Rectal smooth muscle tissue (tissue), 1 donor: Measurements from ENCODE around the gene ITGA1.

Experiments used
- H3K27ac ChIP-seq: one replicate; pipeline ENCODE4 v1.7.0; 2013; ENCODE audit warnings: low read depth, low read length, inconsistent platforms
- H3K27me3 ChIP-seq: one replicate; pipeline ENCODE4 v1.7.0; 2013; ENCODE audit warnings: low read length; ENCODE audit not compliant: control insufficient read depth, insufficient read depth
- H3K36me3 ChIP-seq: one replicate; pipeline ENCODE4 v1.7.0; 2013; ENCODE audit warnings: low read length; ENCODE audit not compliant: control insufficient read depth, insufficient read depth
- H3K4me1 ChIP-seq: one replicate; pipeline ENCODE4 v1.7.0; 2013; ENCODE audit warnings: low read length; ENCODE audit not compliant: control insufficient read depth, insufficient read depth
- H3K4me3 ChIP-seq: one replicate; pipeline ENCODE4 v1.7.0; 2013; ENCODE audit warnings: low read length
- H3K9ac ChIP-seq: one replicate; pipeline ENCODE4 v1.7.0; 2013; ENCODE audit warnings: low read length

ITGA1 gene

DNA sequence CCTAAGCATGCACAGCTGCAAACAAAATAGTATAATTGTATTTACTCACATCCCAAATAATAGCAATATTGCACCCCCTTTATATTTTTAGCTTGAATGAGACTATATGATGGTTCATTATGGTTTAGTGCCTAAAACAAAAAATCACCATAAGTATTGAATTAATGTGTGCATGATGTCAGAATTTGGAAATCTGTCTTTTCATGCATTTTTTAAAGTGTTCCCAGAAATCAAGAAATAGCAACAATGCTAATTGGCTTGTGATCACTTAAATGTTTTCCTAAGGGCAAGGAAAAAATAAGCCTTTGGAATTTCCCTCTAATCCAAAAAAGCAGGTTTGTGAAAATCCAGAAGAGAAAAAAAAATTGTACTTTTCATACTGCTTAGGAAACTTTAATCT lies 150.5 kb downstream of the ITGA1 start:
- Histone ChIP-seq H3K9ac (no peak overlapping the region), H3K27ac (no peak overlapping the region), H3K27me3 (no peaks in the 10 kb centered on the region), H3K4me1 (no peaks in the 10 kb centered on the region), H3K4me3 (no peak overlapping the region), H3K36me3 (peaks cover 8% of the 10 kb centered on the region)

DNA sequence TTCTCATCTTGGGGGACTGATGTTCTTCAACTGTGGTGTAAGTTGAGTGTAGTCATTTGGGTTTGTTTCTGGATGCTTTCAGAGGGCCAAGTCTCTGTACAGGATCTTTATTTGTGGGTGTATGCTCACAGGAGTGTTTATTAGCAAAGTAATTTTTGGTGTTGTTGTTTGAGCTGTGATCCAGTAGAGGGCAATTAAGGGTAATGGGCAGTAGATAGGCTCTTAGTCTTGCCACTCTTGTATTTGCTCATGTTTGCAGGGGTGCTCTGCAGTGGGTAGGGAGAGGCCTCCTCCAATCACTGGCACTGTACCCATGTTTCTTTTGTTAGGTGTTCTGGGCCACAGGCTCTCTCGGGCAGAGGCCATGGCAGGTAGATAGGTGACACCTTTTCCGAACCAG lies 155.6 kb downstream of the ITGA1 start:
- Histone ChIP-seq H3K36me3 (peaks cover 5% of the 10 kb centered on the region), H3K4me3 (no peak overlapping the region), H3K4me1 (peaks cover 23% of the 10 kb centered on the region), H3K9ac (no peak overlapping the region), H3K27ac (no peak overlapping the region), H3K27me3 (no peaks in the 10 kb centered on the region)

DNA sequence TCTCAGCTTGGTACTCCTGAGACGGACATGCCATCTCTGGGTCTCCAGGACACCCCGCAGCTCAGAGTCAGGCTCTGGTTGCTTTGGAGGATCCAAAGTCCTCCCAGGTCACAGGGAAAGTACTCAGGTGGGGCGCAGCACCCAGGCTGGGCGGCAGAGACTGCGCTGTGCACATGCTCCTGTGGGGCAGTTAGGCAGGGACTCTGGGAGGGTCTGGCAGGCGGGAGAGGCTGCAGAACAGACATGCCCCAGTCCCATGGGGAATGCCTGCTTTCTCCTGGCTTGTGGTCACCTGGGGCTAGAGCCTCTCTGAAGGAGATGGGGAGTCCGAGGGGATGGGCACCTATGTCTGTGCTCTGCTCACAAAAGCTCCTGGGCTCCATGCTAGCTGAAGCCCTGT lies 156.1 kb downstream of the ITGA1 start:
- peak overlapping the region; percentile 12 for H3K27ac ChIP-seq
- no peak overlapping the region for H3K4me3 ChIP-seq
- peaks cover 3% of the 10 kb centered on the region for H3K36me3 ChIP-seq
- H3K9ac ChIP-seq: no peak overlapping the region
- H3K4me1 ChIP-seq: peaks cover 25% of the 10 kb centered on the region
- H3K27me3 ChIP-seq: no peaks in the 10 kb centered on the region

DNA sequence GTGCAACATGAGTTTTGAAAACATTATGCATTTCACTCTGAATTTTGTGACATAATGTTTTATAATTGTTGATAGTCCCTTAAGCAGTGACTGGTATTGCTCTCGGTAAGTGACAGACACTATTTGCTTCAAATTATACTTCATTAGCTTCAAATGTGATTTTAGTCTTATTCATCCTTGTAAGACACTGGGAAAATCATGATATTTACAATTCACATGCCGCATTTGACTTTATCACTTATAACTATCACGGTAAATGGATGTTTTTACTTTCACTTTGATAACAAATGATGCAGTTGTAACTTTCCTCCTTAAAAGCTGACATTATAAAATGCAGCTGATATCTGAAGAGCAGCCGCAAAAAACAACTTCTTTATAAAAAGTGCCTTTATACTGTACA lies 157.3 kb downstream of the ITGA1 start:
- Histone ChIP-seq H3K4me1 (peaks cover 25% of the 10 kb centered on the region), H3K27me3 (no peaks in the 10 kb centered on the region), H3K9ac (no peak overlapping the region), H3K27ac (peak overlapping the region; percentile 36), H3K36me3 (peaks cover 3% of the 10 kb centered on the region), H3K4me3 (peak overlapping the region; percentile 29)

DNA sequence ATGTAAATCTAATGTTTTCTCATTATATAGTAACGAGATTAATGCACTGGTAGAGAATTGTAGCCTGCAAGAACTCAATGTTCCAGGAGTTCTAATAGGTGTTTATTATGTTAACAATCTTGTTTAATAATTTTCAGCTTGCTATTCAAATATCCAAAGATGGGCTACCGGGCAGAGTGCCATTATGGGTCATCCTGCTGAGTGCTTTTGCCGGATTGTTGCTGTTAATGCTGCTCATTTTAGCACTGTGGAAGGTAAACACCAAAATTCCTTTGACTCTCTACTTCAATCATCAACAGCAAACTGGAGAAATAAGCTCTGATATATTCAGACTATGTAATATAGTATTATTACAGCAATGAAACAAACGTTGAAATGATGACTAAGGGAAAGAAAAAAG lies 159.5 kb downstream of the ITGA1 start:
- H3K4me1 ChIP-seq: peaks cover 25% of the 10 kb centered on the region
- no peaks in the 10 kb centered on the region for H3K27me3 ChIP-seq
- no peak overlapping the region for H3K27ac ChIP-seq
- H3K36me3 ChIP-seq: no peaks in the 10 kb centered on the region
- no peak overlapping the region for H3K4me3 ChIP-seq
- H3K9ac ChIP-seq: no peak overlapping the region

DNA sequence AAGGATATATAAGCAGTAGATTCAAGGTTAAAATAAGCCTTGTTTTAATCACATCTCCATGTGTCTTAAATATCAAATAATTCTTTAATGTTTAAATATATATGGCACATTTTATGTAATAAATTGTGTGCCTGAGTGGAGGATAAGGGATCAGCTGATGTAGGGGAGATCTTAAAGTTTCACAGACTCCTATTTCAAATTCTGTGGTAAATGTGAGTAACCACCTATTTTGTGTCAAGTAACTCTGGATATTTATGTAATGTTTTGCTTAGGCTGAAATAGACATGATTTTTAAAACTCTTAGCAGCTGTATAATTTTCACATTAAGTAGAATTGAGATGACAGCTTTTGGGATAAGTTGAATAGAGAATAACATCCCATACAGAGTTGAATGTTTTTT lies 160.1 kb downstream of the ITGA1 start:
- Histone ChIP-seq H3K27me3 (no peaks in the 10 kb centered on the region), H3K36me3 (no peaks in the 10 kb centered on the region), H3K9ac (no peak overlapping the region), H3K27ac (no peak overlapping the region), H3K4me1 (peaks cover 25% of the 10 kb centered on the region), H3K4me3 (no peak overlapping the region)

DNA sequence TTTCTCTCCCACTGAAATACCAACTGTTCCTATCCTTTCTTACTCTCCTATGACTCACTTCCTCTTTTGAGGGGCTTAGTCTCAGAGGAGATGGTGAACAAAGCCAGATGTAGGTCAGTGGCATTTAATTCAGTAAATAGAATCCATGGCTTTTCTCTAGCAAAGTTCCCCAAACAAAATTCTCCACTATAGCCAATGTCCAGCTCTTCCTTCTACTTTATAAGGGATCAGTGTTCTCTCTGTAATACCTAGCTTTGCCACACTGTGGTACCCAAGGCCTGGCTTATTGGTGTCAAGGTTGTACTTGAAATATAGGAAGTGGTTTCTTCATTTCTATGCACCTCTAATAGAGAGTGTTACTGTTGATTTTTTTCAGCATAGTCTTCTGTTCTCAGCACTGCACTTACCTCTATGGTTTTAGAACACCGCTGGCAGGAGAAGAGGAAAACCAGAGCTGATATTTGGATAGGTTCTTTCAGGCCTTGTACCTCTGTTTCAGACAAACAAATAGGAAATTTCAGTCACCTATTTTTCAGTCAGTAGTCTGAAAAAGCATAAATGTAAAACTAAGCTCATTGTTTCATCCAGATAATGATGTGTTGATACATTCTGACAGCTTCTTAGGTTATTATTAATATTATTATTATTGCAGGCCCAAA lies 160.8 kb downstream of the ITGA1 start:
- Histone ChIP-seq H3K27me3 (no peaks in the 10 kb centered on the region), H3K4me3 (no peak overlapping the region), H3K36me3 (no peaks in the 10 kb centered on the region), H3K9ac (no peak overlapping the region), H3K27ac (peak overlapping the region; percentile 52), H3K4me1 (peaks cover 25% of the 10 kb centered on the region)

DNA sequence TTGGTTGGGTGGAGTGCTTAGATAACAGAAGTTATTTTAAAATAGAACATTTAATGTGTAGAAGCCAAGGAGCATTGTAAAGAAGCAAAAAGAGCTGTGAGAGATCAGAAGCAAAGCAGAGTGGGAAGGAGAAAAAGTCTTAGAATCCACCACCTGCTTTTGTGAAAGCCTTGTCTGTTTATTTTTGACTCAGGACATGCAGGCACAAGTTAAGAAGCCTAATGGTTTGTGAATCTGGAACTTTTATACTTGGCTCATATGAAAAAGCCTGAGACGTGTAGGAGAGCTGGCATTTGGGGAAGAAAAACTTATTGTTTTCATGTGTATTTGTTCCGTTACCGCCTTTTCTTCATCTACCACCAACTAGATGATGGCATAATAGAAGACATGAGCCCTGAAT lies 163.0 kb downstream of the ITGA1 start:
- no peaks in the 10 kb centered on the region for H3K27me3 ChIP-seq
- H3K36me3 ChIP-seq: peaks cover 3% of the 10 kb centered on the region
- H3K4me3 ChIP-seq: no peak overlapping the region
- H3K27ac ChIP-seq: no peak overlapping the region
- H3K4me1 ChIP-seq: peaks cover 19% of the 10 kb centered on the region
- H3K9ac ChIP-seq: no peak overlapping the region

DNA sequence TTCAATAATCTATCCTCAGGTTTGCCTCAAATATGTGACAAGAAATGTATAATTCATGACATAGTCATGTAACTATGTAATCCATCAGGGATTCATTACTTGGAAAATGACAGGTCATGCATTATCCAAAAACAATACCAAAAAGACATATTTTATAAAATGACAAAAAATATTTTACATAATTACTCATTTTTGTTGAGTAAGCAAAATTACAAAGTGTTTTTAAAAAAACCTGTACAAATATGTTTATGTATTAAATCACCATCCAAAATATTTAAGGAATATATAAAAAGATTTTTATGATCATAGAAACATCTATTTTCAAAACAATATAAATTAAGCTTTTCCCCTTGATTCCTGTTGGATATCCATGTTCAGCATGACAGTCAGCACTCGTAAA lies 164.8 kb downstream of the ITGA1 start:
- H3K36me3 ChIP-seq: peaks cover 3% of the 10 kb centered on the region
- H3K4me1 ChIP-seq: peaks cover 3% of the 10 kb centered on the region
- H3K9ac ChIP-seq: no peak overlapping the region
- no peaks in the 10 kb centered on the region for H3K27me3 ChIP-seq
- no peak overlapping the region for H3K4me3 ChIP-seq
- H3K27ac ChIP-seq: no peak overlapping the region

DNA sequence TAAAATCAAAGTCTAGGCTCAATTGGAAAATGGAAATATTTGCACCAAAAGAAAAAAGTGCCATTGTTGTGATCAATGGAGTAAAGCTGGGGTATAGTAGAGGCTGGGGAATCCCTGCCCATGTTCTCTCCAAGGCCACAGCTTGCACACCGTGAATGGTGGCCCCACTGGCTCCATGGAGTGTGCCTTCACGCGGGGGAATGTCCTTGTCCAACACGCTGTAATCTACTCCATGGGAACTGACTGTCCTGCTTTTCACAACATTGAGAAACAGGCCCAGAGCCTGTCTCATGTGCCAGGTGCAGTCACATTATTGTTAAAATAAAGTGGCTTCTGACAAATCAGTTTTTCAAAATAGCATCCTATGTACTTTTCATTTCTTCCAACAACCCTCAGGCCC lies 168.3 kb downstream of the ITGA1 start:
- H3K27ac ChIP-seq: no peak overlapping the region
- H3K36me3 ChIP-seq: peaks cover 3% of the 10 kb centered on the region
- no peaks in the 10 kb centered on the region for H3K4me1 ChIP-seq
- no peak overlapping the region for H3K9ac ChIP-seq
- no peak overlapping the region for H3K4me3 ChIP-seq
- H3K27me3 ChIP-seq: no peaks in the 10 kb centered on the region

DNA sequence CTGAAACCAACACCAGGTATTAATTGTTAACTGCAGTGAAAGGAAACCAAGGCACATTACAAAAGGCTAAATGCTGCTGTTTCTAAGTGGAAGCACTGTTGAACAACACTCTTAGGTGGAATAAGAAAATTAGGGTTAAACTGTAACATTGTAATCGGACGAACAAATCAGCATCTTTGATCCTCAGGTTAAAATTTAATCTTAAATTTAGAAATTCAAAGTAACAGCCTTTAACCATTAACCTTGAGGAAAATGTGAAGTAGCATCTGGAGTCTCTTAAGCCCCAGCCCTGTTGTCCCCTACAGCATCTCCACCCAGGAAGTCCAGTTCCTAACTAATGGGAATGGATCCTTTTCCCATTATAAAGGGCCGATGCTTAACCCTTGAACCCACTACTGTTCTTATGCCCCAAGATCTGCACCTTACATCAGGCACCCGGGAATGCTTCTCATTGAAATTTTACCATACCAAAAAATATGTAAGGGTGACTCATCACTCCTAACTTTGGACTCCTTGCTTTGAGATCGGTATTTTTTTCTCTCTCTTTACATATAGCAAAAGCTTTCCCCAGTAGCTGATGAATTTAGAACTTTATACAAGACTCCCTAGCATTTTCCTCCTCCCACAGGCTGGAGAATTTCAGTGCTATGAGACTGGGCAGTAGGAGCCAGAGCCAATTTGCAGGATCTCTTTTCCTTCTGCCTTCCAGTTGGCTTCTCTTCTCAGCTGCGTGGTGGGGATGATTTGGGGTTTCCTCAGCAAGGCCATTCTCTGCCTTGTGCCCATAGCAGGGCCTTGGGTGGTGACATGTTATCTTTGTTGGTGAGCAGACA lies 169.4 kb downstream of the ITGA1 start:
- no peak overlapping the region for H3K4me3 ChIP-seq
- H3K27ac ChIP-seq: no peak overlapping the region
- H3K27me3 ChIP-seq: no peaks in the 10 kb centered on the region
- H3K4me1 ChIP-seq: no peaks in the 10 kb centered on the region
- H3K36me3 ChIP-seq: peaks cover 3% of the 10 kb centered on the region
- H3K9ac ChIP-seq: no peak overlapping the region

DNA sequence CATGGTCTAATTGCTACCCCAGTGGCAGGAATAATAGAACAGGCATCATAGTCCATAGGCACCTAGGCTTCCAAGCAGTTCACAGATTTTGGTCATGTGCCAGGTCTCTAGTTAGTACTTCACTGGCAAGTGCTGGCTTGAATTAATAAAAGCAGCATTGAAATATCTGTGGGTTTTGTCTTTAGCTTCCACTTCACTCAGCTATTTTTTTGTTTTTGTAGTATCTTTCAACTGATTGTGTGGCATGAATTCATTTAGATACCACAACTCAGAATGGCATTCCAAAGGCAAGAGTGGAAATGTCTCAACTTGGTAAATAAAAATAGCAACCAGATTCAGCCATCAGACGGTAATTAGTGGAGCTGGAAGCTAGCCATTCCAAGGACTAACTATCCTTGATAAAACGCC lies 173.6 kb downstream of the ITGA1 start:
- Histone ChIP-seq H3K4me3 (no peak overlapping the region), H3K27ac (no peak overlapping the region), H3K9ac (no peak overlapping the region), H3K4me1 (no peaks in the 10 kb centered on the region), H3K27me3 (no peaks in the 10 kb centered on the region), H3K36me3 (no peaks in the 10 kb centered on the region)

DNA sequence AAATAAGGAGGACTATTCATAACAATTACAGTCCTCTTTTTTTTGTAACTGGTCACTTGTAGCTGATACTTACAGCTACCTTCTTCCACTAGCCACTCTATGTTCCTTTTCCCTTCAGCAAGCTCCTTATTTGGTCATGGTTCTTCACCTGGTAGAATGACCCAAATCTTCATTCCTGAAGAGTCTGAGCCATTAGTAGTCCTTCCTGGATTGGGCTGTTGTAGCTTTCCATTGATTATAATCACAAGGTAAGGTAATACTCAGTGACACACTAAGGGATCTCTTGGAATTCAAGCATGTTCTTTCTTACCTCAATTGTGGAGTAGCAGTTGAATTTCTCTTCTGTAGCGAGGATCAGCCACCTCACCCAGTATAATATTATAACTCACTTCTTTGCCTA lies 175.9 kb downstream of the ITGA1 start:
- Histone ChIP-seq H3K36me3 (no peaks in the 10 kb centered on the region), H3K27ac (no peak overlapping the region), H3K4me1 (no peaks in the 10 kb centered on the region), H3K4me3 (no peak overlapping the region), H3K9ac (no peak overlapping the region), H3K27me3 (no peaks in the 10 kb centered on the region)
